SK-N-SH (cell line): Measurements from ENCODE around the gene CDC14B. TPM values are rescaled to one million over a fixed set of nuclear protein-coding genes. Genes with fewer than 3 reads are reported as not detected.

Experiments
- CTCF ChIA-PET: fragments of 300-600, 350-600 bp; formaldehyde crosslinking; extraction: SDS; loops from one replicate; lab custom pipeline; 2021; lab: Yijun Ruan, JAX
- POLR2A ChIA-PET: fragments of 350-600 bp; sonication (Branson Sonifier 250); formaldehyde crosslinking; extraction: SDS; loops from one replicate; lab custom pipeline; 2020; ENCODE audit warnings: antibody characterized with exemption, inconsistent platforms; lab: Yijun Ruan, JAX
- DNase-seq: peaks from one replicate; pipeline ENCODE4 v3.0.0; 2012
- H2AFZ ChIP-seq: fragments of 200-600 bp; sonication (generic); 2 replicates; pipeline ENCODE4 v1.8.1; 2016; ENCODE audit warnings: antibody characterized with exemption, mild to moderate bottlenecking, low read depth
- H3F3A ChIP-seq: fragments of 200-600 bp; sonication (generic); replicated peaks from 2 replicates; pipeline ENCODE3; 2016; ENCODE audit warnings: antibody characterized with exemption, mild to moderate bottlenecking; ENCODE audit not compliant: insufficient read depth
- H3K27ac ChIP-seq, 2 experiments: fragments of 200-500 bp in 1 of 2; fragments of 200-600 bp in 1 of 2; sonication (Bioruptor generic) in 1 of 2; sonication (generic), shearing (Covaris generic) in 1 of 2; 2 replicates each; pipeline versions ENCODE4 v1.5.1 to v1.6.1; 2014 to 2016; ENCODE audit warnings: low read depth in 2 of 2, inconsistent platforms in 1 of 2, low read length in 1 of 2, mild to moderate bottlenecking in 1 of 2, mixed read lengths in 1 of 2
- H3K27me3 ChIP-seq: fragments of 200-600 bp; sonication (generic), shearing (Covaris generic); 2 replicates; pipeline ENCODE4 v1.6.1; 2016; ENCODE audit warnings: mixed run types; ENCODE audit not compliant: insufficient read depth
- H3K36me3 ChIP-seq, 2 experiments: fragments of 200-500 bp in 1 of 2; fragments of 200-600 bp in 1 of 2; sonication (Bioruptor generic) in 1 of 2; sonication (generic) in 1 of 2; replicated peaks in 1 of 2; 2 replicates each; pipeline versions ENCODE3 to v1.5.1; 2014 to 2016; ENCODE audit warnings: low read length in 1 of 2, mild to moderate bottlenecking in 1 of 2; ENCODE audit not compliant: insufficient read depth in 2 of 2, control insufficient read depth in 1 of 2
- H3K4me1 ChIP-seq, 2 experiments: fragments of 200-500 bp in 1 of 2; fragments of 200-600 bp in 1 of 2; sonication (Bioruptor generic) in 1 of 2; sonication (generic), shearing (Covaris generic) in 1 of 2; 2 replicates each; pipeline versions ENCODE4 v1.5.1 to v1.6.1; 2014 to 2016; ENCODE audit warnings: low read depth in 1 of 2, low read length in 1 of 2, mixed run types in 1 of 2; ENCODE audit not compliant: insufficient read depth in 2 of 2, control insufficient read depth in 1 of 2
- H3K4me2 ChIP-seq: fragments of 200-600 bp; sonication (generic), shearing (Covaris generic); 2 replicates; pipeline ENCODE4 v1.6.1; 2017; ENCODE audit warnings: mixed run types
- H3K4me3 ChIP-seq, 2 experiments: fragments of 200-500 bp in 1 of 2; fragments of 200-600 bp in 1 of 2; sonication (Bioruptor generic) in 1 of 2; sonication (generic), shearing (Covaris generic) in 1 of 2; 2 replicates each; pipeline versions ENCODE4 v1.5.1 to v1.8.1; 2014 to 2016; ENCODE audit warnings: low read depth in 2 of 2, inconsistent platforms in 1 of 2, low read length in 1 of 2, mild to moderate bottlenecking in 1 of 2, mixed read lengths in 1 of 2, moderate library complexity in 1 of 2
- H3K79me2 ChIP-seq: fragments of 200-600 bp; sonication (generic); 2 replicates; pipeline ENCODE4 v1.8.1; 2017; ENCODE audit warnings: mild to moderate bottlenecking; ENCODE audit not compliant: insufficient read depth
- H3K9ac ChIP-seq: fragments of 200-600 bp; sonication (generic); 2 replicates; pipeline ENCODE4 v1.6.1; 2017; ENCODE audit warnings: mixed run types
- H3K9me2 ChIP-seq: fragments of 200-600 bp; sonication (generic); 2 replicates; pipeline ENCODE4 v1.6.1; 2017; ENCODE audit warnings: mixed run types
- H3K9me3 ChIP-seq: fragments of 200-600 bp; sonication (generic); 2 replicates; pipeline ENCODE4 v1.6.1; 2017; ENCODE audit warnings: mixed run types, mild to moderate bottlenecking, moderate library complexity
- H4K20me1 ChIP-seq: fragments of 200-600 bp; sonication (generic); 2 replicates; pipeline ENCODE4 v1.6.1; 2017; ENCODE audit warnings: mild to moderate bottlenecking, mixed run types; ENCODE audit not compliant: insufficient read depth
- ELF1 ChIP-seq: IDR thresholded peaks from 2 replicates; pipeline ENCODE4 v1.4.0; 2012
- FOSL2 ChIP-seq: IDR thresholded peaks from 2 replicates; pipeline ENCODE4 v1.4.0; 2012; ENCODE audit warnings: low read depth, mild to moderate bottlenecking, moderate library complexity, borderline replicate concordance
- FOXM1 ChIP-seq: IDR thresholded peaks from 2 replicates; pipeline ENCODE4 v1.4.0; 2012; ENCODE audit warnings: low read depth, mild to moderate bottlenecking
- GABPA ChIP-seq: IDR thresholded peaks from 2 replicates; pipeline ENCODE4 v1.4.0; 2012; ENCODE audit warnings: low read depth, mild to moderate bottlenecking
- GATA2 ChIP-seq: sonication (generic); formaldehyde crosslinking; IDR thresholded peaks from 2 replicates; pipeline ENCODE4 v1.5.0; 2020; ENCODE audit warnings: mild to moderate bottlenecking, missing genetic modification reagents
- JUND ChIP-seq: IDR thresholded peaks from 2 replicates; pipeline ENCODE4 v1.4.0; 2012
- MAX ChIP-seq: IDR thresholded peaks from 2 replicates; pipeline ENCODE4 v1.4.0; 2012; ENCODE audit warnings: low read depth
- MEF2A ChIP-seq: IDR thresholded peaks from 2 replicates; pipeline ENCODE4 v1.4.0; 2012; ENCODE audit warnings: low read depth, borderline replicate concordance
- NFIC ChIP-seq: IDR thresholded peaks from 2 replicates; pipeline ENCODE4 v1.4.0; 2012; ENCODE audit warnings: borderline replicate concordance
- PBX3 ChIP-seq: IDR thresholded peaks from 2 replicates; pipeline ENCODE4; 2012
- POLR2AphosphoS5 ChIP-seq: IDR thresholded peaks from 2 replicates; pipeline ENCODE4 v1.6.1; 2012; ENCODE audit warnings: low read depth, low read length
- RCOR1 ChIP-seq: fragments of 150-350 bp; IDR thresholded peaks from 2 replicates; pipeline ENCODE4 v1.6.1; 2017; ENCODE audit warnings: antibody characterized with exemption, low read length
- REST ChIP-seq: IDR thresholded peaks from 2 replicates; pipeline ENCODE4 v1.6.1; 2012; ENCODE audit warnings: mild to moderate bottlenecking, low read depth, low read length, moderate library complexity
- SIN3A ChIP-seq: IDR thresholded peaks from 2 replicates; pipeline ENCODE4 v1.6.1; 2012; ENCODE audit warnings: low read depth, mild to moderate bottlenecking, low read length, moderate library complexity, borderline replicate concordance
- SMC3 ChIP-seq: IDR thresholded peaks from 2 replicates; pipeline ENCODE4 v1.6.1; 2012; ENCODE audit warnings: low read depth, low read length, improper control_type of control experiment
- TAF1 ChIP-seq: IDR thresholded peaks from 2 replicates; pipeline ENCODE4 v1.6.1; 2012; ENCODE audit warnings: low read depth, mild to moderate bottlenecking, low read length, moderate library complexity, borderline replicate concordance
- TCF12 ChIP-seq: IDR thresholded peaks from 2 replicates; pipeline ENCODE4 v1.4.0; 2012
- YY1 ChIP-seq: IDR thresholded peaks from 2 replicates; pipeline ENCODE4 v1.4.0; 2012; ENCODE audit warnings: low read depth, mild to moderate bottlenecking
- ZBTB33 ChIP-seq: IDR thresholded peaks from 2 replicates; pipeline ENCODE4 v1.4.0; 2012; ENCODE audit warnings: low read depth, borderline replicate concordance
- WGBS: methylation state at CpG from one replicate; pipeline ENCODE4 v1.1.6; 2017; ENCODE audit warnings: low lambda C conversion rate; 5-methylcytosine and 5-hydroxymethylcytosine counted together
- polyA plus RNA-seq, 3 experiments: library from polyadenylated mRNA; depleted of rRNA; stranded (reverse); fragments of >200 nt; gene quantifications; 2 replicates each; pipeline ENCODE4 v1.2.3, GENCODE V29; 2012

Gene CDC14B
- polyA plus RNA-seq, 1 of the 3 experiments (the other 2 are of a cell fraction) = 10.1 TPM

GRCh38 chr9:96460470-96460869 is 159.2 kb downstream of the CDC14B start:
- H3K9ac ChIP-seq = no peak overlapping the region
- CTCF ChIA-PET = no interaction called here
- H3K36me3 ChIP-seq = peaks cover 3 to 17% of the 10 kb centered on the region in 2 experiments
- TF ChIP-seq PBX3 = peak; percentile 63; the same call in 1 of the 2 replicates
- TF ChIP-seq JUND = peak; percentile 38; the same call in 1 of the 2 replicates
- no peak for TF ChIP-seq RCOR1
- peak; percentile 27; the same call in 1 of the 2 replicates for TF ChIP-seq NFIC
- TF ChIP-seq TCF12 = peak; percentile 83
- no peak for TF ChIP-seq YY1
- TF ChIP-seq POLR2AphosphoS5 = 0 out of 2 replicates have a peak, but pooled peaks have one; percentile 20
- TF ChIP-seq FOSL2 = 0 out of 2 replicates have a peak, but pooled peaks have one; percentile 22
- POLR2A ChIA-PET = no interaction called here
- WGBS = 54% methylated on average over 5 of the region's 5 CpGs
- H3K4me2 ChIP-seq = no peak overlapping the region; the same call in 1 of the 2 replicates
- H4K20me1 ChIP-seq = peaks cover 6% of the 10 kb centered on the region; the same call in 1 of the 2 replicates
- peaks cover 56% of the 10 kb centered on the region for H3K79me2 ChIP-seq
- H3F3A ChIP-seq = peaks cover 16% of the 10 kb centered on the region
- no peaks in the 10 kb centered on the region for H3K27me3 ChIP-seq
- no peak for DNase-seq
- H3K4me1 ChIP-seq = peaks cover 0 to 17% of the 10 kb centered on the region in 2 experiments; a peak in 3 of 4 replicates
- peak overlapping the region; percentile 54 to 65; a peak in 3 of 4 replicates for H3K27ac ChIP-seq
- no peaks in the 10 kb centered on the region for H3K9me3 ChIP-seq
- H3K4me3 ChIP-seq = no peak overlapping the region
- H3K9me2 ChIP-seq = no peaks in the 10 kb centered on the region
- H2AFZ ChIP-seq = no peak overlapping the region

GRCh38 chr9:96459268-96460007 is 160.2 kb downstream of the CDC14B start:
- DNase-seq = no peak
- no peak overlapping the region for H3K4me3 ChIP-seq
- POLR2A ChIA-PET = no interaction called here
- no peaks in the 10 kb centered on the region for H3K9me2 ChIP-seq
- CTCF ChIA-PET = interaction anchor here (0.8 to 0.9 kb wide), 2 partner anchors 10 to 87 kb away, joined by 3 read pairs; partner anchors contain the start of gene HABP4
- H3K79me2 ChIP-seq = peaks cover 66% of the 10 kb centered on the region
- H3K4me2 ChIP-seq = 0 out of 2 replicates have a peak overlapping the region, but pooled peaks have one; percentile 13
- peaks cover 6% of the 10 kb centered on the region; the same call in 1 of the 2 replicates for H4K20me1 ChIP-seq
- H2AFZ ChIP-seq = no peak overlapping the region
- no peaks in the 10 kb centered on the region for H3K27me3 ChIP-seq
- peak overlapping the region; percentile 54 to 65; a peak in 2 of 4 replicates for H3K27ac ChIP-seq
- peaks cover 0 to 17% of the 10 kb centered on the region in 2 experiments; a peak in 3 of 4 replicates for H3K4me1 ChIP-seq
- no peaks in the 10 kb centered on the region for H3K9me3 ChIP-seq
- H3K9ac ChIP-seq = no peak overlapping the region
- H3F3A ChIP-seq = peaks cover 16% of the 10 kb centered on the region
- WGBS = 98% methylated on average over 7 of the region's 7 CpGs
- peaks cover 3 to 11% of the 10 kb centered on the region in 2 experiments for H3K36me3 ChIP-seq
- no peak for TF ChIP-seq GATA2 (CRISPR knock-in tag)
- no peak for TF ChIP-seq MAX
- TF ChIP-seq REST = no peak
- no peak for TF ChIP-seq FOXM1
- TF ChIP-seq TAF1 = no peak
- no peak for TF ChIP-seq RCOR1
- TF ChIP-seq ZBTB33 = no peak
- TF ChIP-seq PBX3 = no peak
- no peak for TF ChIP-seq SMC3
- no peak for TF ChIP-seq FOSL2
- TF ChIP-seq SIN3A = no peak
- TF ChIP-seq ELF1 = no peak
- TF ChIP-seq YY1 = no peak
- TF ChIP-seq MEF2A = no peak
- no peak for TF ChIP-seq GABPA
